Activated naive CD4-positive, alpha-beta T cell treated with anti-CD3 and anti-CD28 coated beads for 36 hours (primary cell): Measurements from ENCODE around the gene TAF1D. TPM values are rescaled to one million over a fixed set of nuclear protein-coding genes. Genes with fewer than 3 reads are reported as not detected.
"Not testable (repeated sequence)": the region's sequence is repeated elsewhere in the genome, so short reads cannot be mapped to it uniquely, and the experiment has no call there.

ENCODE experiments used
- CTCF ChIA-PET: fragments of 350-600 bp; sonication (Branson Sonifier 250); formaldehyde crosslinking; loops from one replicate; lab custom pipeline; 2021; ENCODE audit warnings: antibody characterized with exemption; lab: Charles Lee
- DNase-seq: peaks from one replicate; pipeline ENCODE4 v3.0.0-alpha.2; 2020
- H3K27ac Mint-ChIP-seq: one replicate; pipeline ENCODE4 v1.8.0; 2021; ENCODE audit warnings: mild to moderate bottlenecking, mixed read lengths
- H3K27me3 Mint-ChIP-seq: one replicate; pipeline ENCODE4 v1.8.0; 2021; ENCODE audit warnings: low read depth, mixed read lengths
- H3K36me3 Mint-ChIP-seq: one replicate; pipeline ENCODE4 v1.8.0; 2021; ENCODE audit warnings: low read depth, mixed read lengths
- H3K4me1 Mint-ChIP-seq: one replicate; pipeline ENCODE4 v1.8.0; 2021; ENCODE audit warnings: low read depth, mixed read lengths
- H3K4me3 Mint-ChIP-seq: one replicate; pipeline ENCODE4 v1.8.0; 2021; ENCODE audit warnings: mild to moderate bottlenecking, moderate library complexity, mixed read lengths
- H3K9me3 Mint-ChIP-seq: one replicate; pipeline ENCODE4 v1.8.0; 2021; ENCODE audit warnings: mixed read lengths
- intact Hi-C: fragments of 100-400 bp; cut with micrococcal nuclease; formaldehyde crosslinking; loops from one replicate; pipeline ENCODE4 v1.15.1; 2023
- total RNA-seq, 2 experiments: library from RNA; stranded (reverse); gene quantifications; one replicate each; pipeline ENCODE4 v1.2.3, GENCODE V29; 2021

TAF1D gene
- total RNA-seq, 2 experiments from 2014 or later = 442 to 482 TPM

DNA sequence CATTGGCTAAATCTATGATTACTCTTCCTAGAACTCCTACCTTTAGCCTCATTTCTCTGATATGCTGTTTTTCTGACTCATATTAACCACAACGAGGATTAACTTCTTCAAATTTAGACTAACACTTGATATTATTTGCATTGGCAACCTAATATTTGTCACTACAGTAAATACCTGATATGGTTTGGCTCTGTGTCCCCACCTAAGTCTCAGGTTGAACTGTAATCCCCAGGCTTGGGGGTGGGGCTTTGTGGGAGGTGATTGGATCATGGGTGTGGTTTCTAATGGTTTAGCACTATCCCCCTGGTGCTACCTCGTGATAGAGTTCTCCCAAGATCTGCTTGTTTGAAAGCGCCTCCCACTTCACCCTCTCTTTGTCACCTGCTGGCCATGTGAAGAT, 25.7 kb upstream of the TAF1D start:
- DNase-seq = no peak
- Mint-ChIP-seq H3K27ac (no peak overlapping the region), H3K36me3 (peaks cover 18% of the 10 kb centered on the region), H3K4me3 (no peak overlapping the region), H3K4me1 (no peaks in the 10 kb centered on the region), H3K9me3 (peaks cover 16% of the 10 kb centered on the region), H3K27me3 (no peaks in the 10 kb centered on the region)
- CTCF ChIA-PET = no interaction called here
- intact Hi-C loops = no loop called here

DNA sequence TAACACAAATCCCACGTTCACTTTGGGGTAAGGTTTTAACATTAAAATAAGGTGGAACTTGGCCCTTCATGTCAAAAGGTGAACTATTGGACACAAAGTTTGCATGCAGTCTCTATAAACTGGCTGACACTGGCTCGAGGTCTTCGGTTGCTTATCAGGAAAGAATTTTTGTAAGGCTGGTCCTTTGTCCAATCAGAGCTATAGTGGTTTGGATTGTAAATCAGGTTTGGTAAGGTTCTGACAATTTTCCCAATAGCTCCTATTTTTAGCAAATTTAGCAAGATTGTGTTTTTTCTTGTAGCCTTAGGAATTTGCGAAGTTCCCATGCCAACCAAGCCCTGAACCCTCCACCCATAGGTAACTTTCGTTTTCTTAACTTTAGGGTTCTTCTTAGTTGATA, 25.2 kb upstream of the TAF1D start:
- Mint-ChIP-seq H3K9me3 (peaks cover 16% of the 10 kb centered on the region), H3K36me3 (peaks cover 15% of the 10 kb centered on the region), H3K27ac (no peak overlapping the region), H3K4me3 (no peak overlapping the region), H3K27me3 (no peaks in the 10 kb centered on the region), H3K4me1 (no peaks in the 10 kb centered on the region)
- CTCF ChIA-PET = no interaction called here
- no peak for DNase-seq
- intact Hi-C loops = no loop called here

DNA sequence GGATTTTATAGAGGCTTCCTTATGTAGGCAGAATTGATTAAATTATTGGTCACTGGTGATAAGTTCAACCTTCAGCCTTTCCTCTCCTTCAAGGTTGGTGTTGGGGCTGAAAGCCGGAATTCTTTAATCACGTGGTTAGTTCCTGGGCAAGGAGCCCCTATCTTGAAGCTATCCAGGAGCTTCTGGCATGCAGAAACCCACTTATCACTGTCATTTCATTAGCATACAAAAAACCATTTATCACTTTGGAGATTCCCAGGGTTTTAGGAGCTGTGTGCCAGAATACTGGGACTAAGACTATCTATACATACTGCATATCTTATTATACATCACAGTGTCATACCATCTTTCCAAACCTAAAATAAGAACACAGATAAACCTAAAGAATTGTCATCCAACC, 24.3 kb upstream of the TAF1D start:
- CTCF ChIA-PET = no interaction called here
- peaks cover 19% of the 10 kb centered on the region for H3K36me3 Mint-ChIP-seq
- H3K9me3 Mint-ChIP-seq = peaks cover 16% of the 10 kb centered on the region
- H3K27me3 Mint-ChIP-seq = no peaks in the 10 kb centered on the region
- H3K4me1 Mint-ChIP-seq = no peaks in the 10 kb centered on the region
- no peak overlapping the region for H3K27ac Mint-ChIP-seq
- intact Hi-C loops = no loop called here
- no peak overlapping the region for H3K4me3 Mint-ChIP-seq
- DNase-seq = no peak

DNA sequence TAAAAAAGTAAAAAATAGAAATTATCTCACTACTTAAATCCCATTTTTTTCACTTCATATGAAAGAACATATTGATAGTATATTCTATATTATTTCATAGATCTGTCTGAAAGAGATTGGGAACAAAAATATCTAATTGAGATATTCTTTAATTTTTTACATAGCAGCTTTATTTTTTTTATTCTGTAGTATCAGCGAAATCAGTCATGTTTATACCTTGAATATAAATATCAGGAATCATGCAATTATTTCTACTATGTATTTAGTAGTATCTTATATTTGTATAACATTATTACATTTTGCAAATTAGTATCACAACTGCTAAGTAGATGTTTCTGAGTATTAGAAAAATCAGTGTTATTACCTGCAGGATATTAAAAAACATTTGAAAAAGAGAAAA, 20.6 kb upstream of the TAF1D start:
- H3K9me3 Mint-ChIP-seq = peaks cover 6% of the 10 kb centered on the region
- H3K27ac Mint-ChIP-seq = no peak overlapping the region
- intact Hi-C loops = no loop called here
- CTCF ChIA-PET = no interaction called here
- H3K4me1 Mint-ChIP-seq = no peaks in the 10 kb centered on the region
- H3K4me3 Mint-ChIP-seq = no peak overlapping the region
- H3K27me3 Mint-ChIP-seq = no peaks in the 10 kb centered on the region
- no peak for DNase-seq
- peaks cover 29% of the 10 kb centered on the region for H3K36me3 Mint-ChIP-seq

DNA sequence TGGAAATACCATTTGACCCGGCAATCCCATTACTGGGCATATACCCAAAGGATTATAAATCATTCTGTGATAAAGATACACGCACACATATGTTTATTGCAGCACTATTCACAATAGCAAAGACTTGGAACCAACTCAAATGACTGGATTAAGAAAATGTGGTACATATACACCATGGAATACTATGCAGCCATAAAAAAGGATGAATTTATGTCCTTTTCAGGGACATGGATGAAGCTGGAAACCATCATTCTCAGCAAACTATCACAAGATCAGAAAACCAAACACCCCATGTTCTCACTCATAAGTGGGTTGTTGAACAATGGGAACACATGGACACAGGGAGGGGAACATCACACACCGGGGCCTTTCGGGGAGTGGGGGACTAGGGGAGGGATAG, 17.8 kb upstream of the TAF1D start:
- DNase-seq, H3K27me3 Mint-ChIP-seq, H3K27ac Mint-ChIP-seq, H3K4me1 Mint-ChIP-seq, CTCF ChIA-PET, H3K9me3 Mint-ChIP-seq, intact Hi-C loops, H3K4me3 Mint-ChIP-seq: not testable (repeated sequence)
- H3K36me3 Mint-ChIP-seq = peaks cover 25% of the 10 kb centered on the region

DNA sequence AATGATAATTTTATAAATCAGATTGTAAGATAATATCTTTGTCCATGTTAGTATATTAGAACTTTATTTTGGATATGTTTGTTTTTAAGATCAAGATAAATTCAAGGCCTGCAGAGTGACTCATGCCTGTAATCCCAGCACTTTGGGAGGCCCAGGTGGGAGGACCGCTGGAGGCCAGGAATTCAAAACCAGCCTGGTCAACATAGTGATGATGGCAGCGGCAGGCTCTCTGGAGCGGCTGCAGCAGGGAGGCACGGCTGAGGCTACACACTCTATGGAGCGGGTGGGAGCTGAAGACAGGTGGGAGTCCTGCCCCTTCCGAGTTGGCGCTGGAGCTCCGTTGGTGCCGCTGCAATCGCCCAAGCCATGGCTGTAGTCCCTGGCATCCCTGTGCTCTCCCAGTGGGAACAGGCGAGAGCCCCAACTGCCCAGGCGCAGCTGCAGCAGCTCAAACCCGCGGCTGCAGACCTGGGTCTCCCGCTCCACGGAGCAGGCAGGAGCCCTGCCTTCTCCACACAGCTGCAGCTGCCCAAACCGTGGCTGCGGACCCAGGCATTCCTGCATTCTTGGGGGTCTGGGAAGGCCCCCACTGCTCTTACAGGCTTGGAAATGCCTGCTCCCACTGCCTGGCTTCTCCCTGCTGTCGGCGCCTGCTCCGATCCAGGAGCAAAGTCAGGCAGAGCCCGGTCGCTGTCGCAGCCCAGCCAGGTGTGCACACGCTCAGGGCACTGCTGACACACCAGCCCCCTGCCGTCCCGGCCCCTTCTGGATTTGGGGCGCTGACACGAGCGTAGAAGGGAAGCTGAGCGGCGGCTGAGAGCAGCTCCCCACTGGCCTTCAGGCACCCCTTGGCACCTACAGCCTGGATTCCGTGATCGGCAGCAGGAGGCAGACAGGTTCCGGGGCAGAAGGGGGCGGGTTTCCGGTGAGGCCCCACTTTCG, 16.9 kb upstream of the TAF1D start:
- no peak overlapping the region for H3K4me3 Mint-ChIP-seq
- no peak overlapping the region for H3K27ac Mint-ChIP-seq
- H3K9me3 Mint-ChIP-seq = no peaks in the 10 kb centered on the region
- no peak for DNase-seq
- intact Hi-C loops = no loop called here
- H3K36me3 Mint-ChIP-seq = peaks cover 30% of the 10 kb centered on the region
- CTCF ChIA-PET = no interaction called here
- H3K4me1 Mint-ChIP-seq = no peaks in the 10 kb centered on the region
- no peaks in the 10 kb centered on the region for H3K27me3 Mint-ChIP-seq

DNA sequence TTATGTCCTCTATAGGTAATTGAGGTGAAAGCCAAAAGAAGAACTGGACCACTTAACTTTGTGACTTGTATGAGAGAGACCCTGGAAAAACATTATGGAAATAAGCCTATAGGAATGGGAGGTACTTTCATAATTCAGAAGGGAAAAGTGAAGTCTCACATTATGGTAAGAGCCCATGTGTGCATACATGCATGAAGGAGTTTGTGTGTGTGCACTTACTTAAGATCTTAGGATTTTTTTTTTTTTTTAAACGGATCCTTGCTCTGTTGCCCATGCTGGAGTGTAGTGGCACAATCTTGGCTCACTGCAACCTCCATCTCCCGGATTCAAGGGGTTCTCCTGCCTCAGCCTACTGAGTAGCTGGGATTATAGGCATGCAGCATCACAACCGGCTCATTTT, 16.0 kb upstream of the TAF1D start:
- DNase-seq = no peak
- H3K36me3 Mint-ChIP-seq = peaks cover 29% of the 10 kb centered on the region
- intact Hi-C loops = no loop called here
- H3K27me3 Mint-ChIP-seq = no peaks in the 10 kb centered on the region
- H3K4me3 Mint-ChIP-seq = no peak overlapping the region
- no peaks in the 10 kb centered on the region for H3K9me3 Mint-ChIP-seq
- CTCF ChIA-PET = no interaction called here
- no peaks in the 10 kb centered on the region for H3K4me1 Mint-ChIP-seq
- no peak overlapping the region for H3K27ac Mint-ChIP-seq

DNA sequence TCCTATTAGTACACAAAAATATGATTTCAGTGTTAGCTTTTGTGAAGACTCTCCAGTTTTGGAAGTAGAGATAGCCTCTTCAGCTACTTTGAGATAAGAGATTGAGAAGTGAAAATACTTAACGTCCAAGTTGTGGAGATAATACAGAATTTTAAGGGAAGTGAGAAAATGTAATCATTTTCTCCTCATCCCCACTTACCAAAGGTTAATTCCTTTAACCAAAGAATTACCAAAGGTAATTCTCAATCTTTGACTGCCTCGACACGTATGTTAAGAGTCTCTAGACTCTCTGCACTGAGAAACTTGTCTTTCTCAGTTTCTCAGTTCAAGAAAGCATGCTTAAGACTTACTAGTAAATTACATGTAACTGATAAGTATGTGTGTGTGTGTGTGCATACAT, 15.5 kb upstream of the TAF1D start:
- CTCF ChIA-PET = no interaction called here
- intact Hi-C loops = no loop called here
- H3K27me3 Mint-ChIP-seq = no peaks in the 10 kb centered on the region
- peaks cover 29% of the 10 kb centered on the region for H3K36me3 Mint-ChIP-seq
- no peak overlapping the region for H3K27ac Mint-ChIP-seq
- no peak for DNase-seq
- no peak overlapping the region for H3K4me3 Mint-ChIP-seq
- H3K4me1 Mint-ChIP-seq = no peaks in the 10 kb centered on the region
- no peaks in the 10 kb centered on the region for H3K9me3 Mint-ChIP-seq

DNA sequence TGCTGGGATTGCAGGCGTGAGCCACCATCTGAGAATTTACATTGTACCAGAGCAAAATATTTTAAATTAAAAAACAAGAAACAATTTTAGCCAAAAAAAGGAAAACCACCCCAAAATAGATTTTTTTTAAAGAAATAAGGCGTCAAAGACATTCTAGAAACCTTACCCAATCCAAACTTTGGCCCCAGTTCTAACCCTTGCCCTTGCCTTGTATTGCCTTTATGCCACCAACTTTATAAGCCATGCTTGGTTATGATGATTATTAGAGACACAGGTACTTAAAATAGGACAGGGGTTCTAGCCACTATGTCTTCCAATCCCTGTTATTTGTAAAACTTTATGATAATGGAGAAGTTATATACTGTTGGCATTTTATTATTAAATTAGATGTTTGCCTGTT, 11.9 kb upstream of the TAF1D start:
- H3K27me3 Mint-ChIP-seq = no peaks in the 10 kb centered on the region
- DNase-seq = no peak
- H3K4me3 Mint-ChIP-seq = no peak overlapping the region
- intact Hi-C loops = no loop called here
- peaks cover 19% of the 10 kb centered on the region for H3K36me3 Mint-ChIP-seq
- H3K4me1 Mint-ChIP-seq = no peaks in the 10 kb centered on the region
- H3K9me3 Mint-ChIP-seq = no peaks in the 10 kb centered on the region
- CTCF ChIA-PET = no interaction called here
- no peak overlapping the region for H3K27ac Mint-ChIP-seq

DNA sequence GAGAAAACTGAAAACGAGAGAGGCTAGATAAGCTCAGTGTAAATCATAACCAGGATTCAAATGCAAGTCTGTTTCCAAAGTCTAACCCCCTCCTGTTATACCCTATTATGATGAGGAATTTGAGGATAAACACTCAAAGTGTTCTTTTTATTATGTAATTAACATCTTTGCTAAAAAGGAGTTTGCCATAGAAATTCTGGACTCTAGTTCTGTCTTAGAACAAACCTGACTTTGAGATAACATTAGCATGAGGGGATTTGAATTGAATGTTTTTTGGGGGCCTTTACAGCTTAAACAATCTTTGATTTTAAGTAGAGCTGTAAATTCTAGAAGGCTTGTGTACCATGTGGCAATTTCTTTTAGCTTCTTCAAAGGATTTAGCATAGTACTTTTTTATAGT, 9.7 kb upstream of the TAF1D start:
- H3K4me1 Mint-ChIP-seq = peaks cover 3% of the 10 kb centered on the region
- H3K36me3 Mint-ChIP-seq = peaks cover 14% of the 10 kb centered on the region
- no peak overlapping the region for H3K4me3 Mint-ChIP-seq
- intact Hi-C loops = no loop called here
- no peak overlapping the region for H3K27ac Mint-ChIP-seq
- no peak for DNase-seq
- no peaks in the 10 kb centered on the region for H3K9me3 Mint-ChIP-seq
- no peaks in the 10 kb centered on the region for H3K27me3 Mint-ChIP-seq
- CTCF ChIA-PET = interaction anchor here (0.8 kb wide), 1 partner anchor 10 kb away, joined by 5 read pairs; the partner anchor contains the start of genes C11orf54 and TAF1D

DNA sequence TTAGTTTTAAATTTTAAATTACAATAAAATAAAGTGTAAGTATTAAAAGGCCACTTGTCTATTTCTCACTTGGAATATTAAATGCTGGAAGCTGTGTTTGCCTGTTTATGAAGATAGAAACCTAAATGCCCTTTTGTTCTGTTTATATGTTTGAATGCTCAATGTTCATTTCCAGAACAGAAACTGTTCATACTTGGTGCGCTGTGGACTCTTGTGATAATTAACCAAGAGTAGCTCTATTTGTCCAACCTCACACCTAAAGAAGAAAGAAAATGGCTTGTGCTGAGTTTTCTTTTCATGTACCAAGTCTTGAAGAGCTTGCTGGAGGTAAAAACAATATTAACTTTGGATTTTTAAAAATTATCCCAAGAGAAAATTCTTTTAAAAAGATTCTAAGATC, 5.8 kb upstream of the TAF1D start:
- no peak for DNase-seq
- peaks cover 22% of the 10 kb centered on the region for H3K4me1 Mint-ChIP-seq
- H3K36me3 Mint-ChIP-seq = peaks cover 12% of the 10 kb centered on the region
- H3K4me3 Mint-ChIP-seq = no peak overlapping the region
- no peak overlapping the region for H3K27ac Mint-ChIP-seq
- CTCF ChIA-PET = no interaction called here
- H3K9me3 Mint-ChIP-seq = no peaks in the 10 kb centered on the region
- H3K27me3 Mint-ChIP-seq = no peaks in the 10 kb centered on the region
- intact Hi-C loops = loop anchor here (10.0 kb wide), 1 partner anchor 1348 kb away; no protein-coding TSS in a partner anchor

DNA sequence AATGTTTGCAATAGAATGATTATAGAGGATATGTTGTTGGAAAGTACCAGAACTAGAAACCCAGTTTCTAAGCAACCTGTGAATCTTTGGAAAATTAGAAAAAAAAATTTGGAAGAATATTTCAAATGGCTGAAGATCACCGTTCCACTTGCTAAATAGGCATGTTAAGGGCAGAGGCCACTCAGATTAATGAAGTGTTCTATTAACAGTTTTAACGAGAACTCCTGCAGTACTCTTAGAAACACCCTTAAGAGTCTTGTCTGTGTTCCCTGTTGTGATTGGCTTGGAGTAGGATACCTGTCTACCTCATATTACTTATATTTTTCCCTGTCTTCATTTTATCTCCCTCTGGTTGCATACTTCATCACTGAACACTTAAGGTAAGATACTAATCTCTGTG, 4.8 kb upstream of the TAF1D start:
- intact Hi-C loops = loop anchor here (10.0 kb wide), 1 partner anchor 1349 kb away; no protein-coding TSS in a partner anchor
- no peak overlapping the region for H3K4me3 Mint-ChIP-seq
- peaks cover 15% of the 10 kb centered on the region for H3K36me3 Mint-ChIP-seq
- H3K4me1 Mint-ChIP-seq = peaks cover 23% of the 10 kb centered on the region
- no peak for DNase-seq
- no peaks in the 10 kb centered on the region for H3K27me3 Mint-ChIP-seq
- CTCF ChIA-PET = no interaction called here
- no peak overlapping the region for H3K27ac Mint-ChIP-seq
- H3K9me3 Mint-ChIP-seq = no peaks in the 10 kb centered on the region
